ENCODE results near the gene TUT1.
A peak's percentile ranks its signal among the peaks of the same experiment; 100 is the strongest.

The TUT1 gene

DNA sequence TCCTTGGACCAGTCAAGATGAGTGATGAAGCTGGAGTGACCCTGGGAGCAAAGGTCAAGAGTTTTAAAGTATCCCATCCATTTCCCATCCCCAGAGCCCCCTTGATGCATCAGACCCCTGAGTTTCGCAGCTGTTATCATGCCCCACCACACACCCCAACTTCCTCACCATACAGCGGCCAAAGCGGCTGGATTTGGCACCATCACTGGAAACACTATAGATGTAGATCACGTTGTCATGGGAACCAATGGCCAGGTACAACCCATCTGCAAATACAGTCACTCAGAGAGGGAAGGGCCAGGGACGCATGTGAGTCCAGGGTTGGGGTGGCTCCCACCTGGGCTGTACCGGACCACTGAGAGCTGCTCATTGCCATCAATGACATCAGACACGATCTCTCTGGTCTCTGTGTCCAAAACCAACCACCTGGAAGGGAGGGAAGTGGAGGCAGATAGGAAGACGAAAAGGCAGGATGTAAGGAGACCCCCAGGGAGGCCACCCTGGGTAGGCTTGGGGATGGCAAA is 12.5 kb upstream of the TUT1 start:
- no peak overlapping the region for H3K27ac ChIP-seq (ENCODE audit: low read length)
- peaks cover 10 to 12% of the 10 kb centered on the region in 2 donors for H3K36me3 ChIP-seq (ENCODE audit: control insufficient read depth in 2 of 2, insufficient read depth in 2 of 2, low read length in 2 of 2)
- no peaks in the 10 kb centered on the region for H3K9me3 ChIP-seq (ENCODE audit: control insufficient read depth in 2 of 2, low read length in 2 of 2)
- no peak overlapping the region for H3K9ac ChIP-seq (ENCODE audit: low read length in 2 of 2)
- no peaks in the 10 kb centered on the region for H3K27me3 ChIP-seq (ENCODE audit: control insufficient read depth in 1 of 2, insufficient read depth in 2 of 2, low read length in 2 of 2)
- no peak overlapping the region for H3K4me3 ChIP-seq (ENCODE audit: low read length in 2 of 2)
- H3K4me1 ChIP-seq (ENCODE audit: control insufficient read depth, insufficient read depth, low read length): peaks cover 42% of the 10 kb centered on the region

DNA sequence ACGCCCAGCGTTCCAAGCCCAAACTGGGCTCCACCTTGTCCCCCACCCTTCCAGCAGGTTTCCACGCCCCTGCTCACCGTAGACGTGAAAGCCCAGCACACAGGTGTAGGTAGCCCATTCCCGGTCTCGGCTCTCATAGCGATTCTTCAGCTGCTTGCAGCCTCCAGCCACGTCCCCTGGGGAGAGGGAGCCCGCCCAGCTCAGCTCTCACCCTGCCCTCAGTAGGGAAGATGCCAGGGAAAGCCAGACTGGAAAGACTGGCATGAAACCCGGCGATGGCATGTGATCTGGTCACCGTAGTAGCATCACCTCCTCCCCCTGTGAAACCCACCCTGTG is 11.7 kb upstream of the TUT1 start:
- peak overlapping the region; percentile 72 to 89 for H3K4me3 ChIP-seq (ENCODE audit: low read length in 2 of 2)
- H3K4me1 ChIP-seq (ENCODE audit: control insufficient read depth, insufficient read depth, low read length): peaks cover 50% of the 10 kb centered on the region
- peaks cover 10 to 12% of the 10 kb centered on the region in 2 donors for H3K36me3 ChIP-seq (ENCODE audit: control insufficient read depth in 2 of 2, insufficient read depth in 2 of 2, low read length in 2 of 2)
- H3K9ac ChIP-seq (ENCODE audit: low read length in 2 of 2): peak overlapping the region; percentile 52 to 72
- no peaks in the 10 kb centered on the region for H3K27me3 ChIP-seq (ENCODE audit: control insufficient read depth in 1 of 2, insufficient read depth in 2 of 2, low read length in 2 of 2)
- peak overlapping the region; percentile 89 for H3K27ac ChIP-seq (ENCODE audit: low read length)
- H3K9me3 ChIP-seq (ENCODE audit: control insufficient read depth in 2 of 2, low read length in 2 of 2): no peaks in the 10 kb centered on the region

DNA sequence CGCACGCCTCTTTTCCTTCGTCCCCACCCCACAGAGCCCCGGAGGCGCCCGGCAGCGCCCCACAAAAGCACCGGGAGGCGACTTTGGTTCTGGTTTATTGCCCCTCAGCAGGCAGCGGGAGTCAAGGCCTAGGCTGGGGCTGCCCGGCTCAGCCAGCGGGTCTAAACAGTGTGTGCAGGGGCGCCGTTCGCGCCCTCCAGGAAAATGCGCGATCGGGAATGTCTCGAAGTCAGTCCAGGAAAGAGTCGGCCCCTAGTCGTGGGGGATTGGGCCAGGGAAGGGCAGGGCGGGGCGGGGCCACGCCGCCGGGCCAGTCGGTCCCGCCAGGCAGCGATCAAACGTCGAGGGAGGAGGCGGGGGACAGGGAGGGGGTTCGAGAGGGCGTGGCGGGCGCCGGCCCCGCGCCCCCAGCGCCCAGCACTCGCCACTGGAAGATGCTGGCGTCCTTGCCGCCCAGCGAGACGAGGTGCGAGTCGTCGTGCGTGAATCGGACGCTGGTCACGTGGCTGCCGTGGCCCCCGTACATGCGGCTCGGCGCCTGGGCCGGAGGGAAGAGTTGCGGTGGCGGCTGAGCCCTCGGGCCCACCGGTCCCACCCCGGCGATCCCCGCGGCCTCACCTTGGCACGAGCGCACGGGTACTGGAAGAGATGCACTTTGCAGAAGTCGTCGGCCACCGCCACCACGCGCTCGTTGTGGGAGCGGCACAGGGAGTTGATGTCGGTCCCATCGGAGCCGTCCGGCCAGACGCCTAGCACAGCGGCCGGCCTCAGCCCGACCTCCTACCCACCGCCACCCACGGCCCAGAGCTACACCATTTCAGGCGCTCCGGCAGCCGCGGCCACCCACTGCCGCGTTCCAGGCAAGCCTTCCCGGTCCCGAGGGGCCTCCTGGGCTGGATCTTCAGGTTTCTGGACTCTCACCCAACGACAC is 11.1 kb upstream of the TUT1 start:
- peak overlapping the region; percentile 72 to 89 for H3K4me3 ChIP-seq (ENCODE audit: low read length in 2 of 2)
- peaks cover 51% of the 10 kb centered on the region for H3K4me1 ChIP-seq (ENCODE audit: control insufficient read depth, insufficient read depth, low read length)
- peak overlapping the region; percentile 52 to 72 for H3K9ac ChIP-seq (ENCODE audit: low read length in 2 of 2)
- no peaks in the 10 kb centered on the region for H3K27me3 ChIP-seq (ENCODE audit: control insufficient read depth in 1 of 2, insufficient read depth in 2 of 2, low read length in 2 of 2)
- peak overlapping the region; percentile 89 for H3K27ac ChIP-seq (ENCODE audit: low read length)
- peaks cover 15 to 18% of the 10 kb centered on the region in 2 donors for H3K36me3 ChIP-seq (ENCODE audit: control insufficient read depth in 2 of 2, insufficient read depth in 2 of 2, low read length in 2 of 2)
- H3K9me3 ChIP-seq (ENCODE audit: control insufficient read depth in 2 of 2, low read length in 2 of 2): no peaks in the 10 kb centered on the region

DNA sequence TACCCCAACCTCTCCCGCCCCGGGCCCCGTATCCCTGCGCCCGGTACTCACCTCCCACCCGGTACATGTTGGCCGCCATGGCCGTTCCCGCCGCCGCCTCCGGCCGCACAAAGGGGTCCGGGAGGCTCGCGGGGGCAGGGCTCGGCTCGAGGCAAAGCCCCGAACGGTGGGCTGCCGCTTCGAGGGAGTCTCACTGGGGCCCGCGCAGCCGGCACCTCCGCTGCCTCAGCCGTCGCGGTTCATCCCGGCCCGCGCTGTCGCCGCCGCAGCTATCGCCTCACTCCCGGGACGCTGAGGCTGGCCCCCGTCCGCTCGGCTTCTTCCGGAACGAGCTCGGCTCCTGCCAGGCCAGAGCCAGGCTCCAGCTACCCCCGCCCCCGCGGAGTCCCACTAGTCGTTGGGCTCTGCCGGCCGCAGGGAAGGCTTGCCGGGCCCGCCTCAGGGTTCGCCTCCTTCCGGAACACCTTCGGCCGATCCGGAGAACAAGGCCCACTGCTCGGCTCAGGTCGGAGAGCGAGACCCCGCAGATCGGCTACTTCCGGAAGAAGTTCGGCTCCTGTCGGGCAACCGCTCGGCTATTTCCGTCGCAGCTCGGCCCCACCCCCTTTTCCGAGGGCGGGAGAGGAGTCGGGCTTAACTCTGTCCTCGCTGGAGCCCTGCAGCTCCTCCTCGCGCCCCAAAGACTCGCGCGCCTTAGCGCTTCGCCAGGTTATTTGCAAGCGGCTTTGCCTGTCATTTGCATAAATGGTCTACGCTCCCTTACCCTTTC is 10.2 kb upstream of the TUT1 start, which contains the start of gene MTA2:
Gene MTA2 (minus strand): TSS at position 494 of the 769 bp plus-strand sequence. CDS start 415 bp downstream, at position 79.
- peaks cover 19 to 24% of the 10 kb centered on the region in 2 donors for H3K36me3 ChIP-seq (ENCODE audit: control insufficient read depth in 2 of 2, insufficient read depth in 2 of 2, low read length in 2 of 2)
- peak within 1 kb of the TSS; percentile 76 to 89 for H3K4me3 ChIP-seq (ENCODE audit: low read length in 2 of 2)
- peak within 1 kb of the TSS; percentile 89 for H3K27ac ChIP-seq (ENCODE audit: low read length)
- H3K9ac ChIP-seq (ENCODE audit: low read length in 2 of 2): peak within 1 kb of the TSS; percentile 88 to 90
- H3K9me3 ChIP-seq (ENCODE audit: control insufficient read depth in 2 of 2, low read length in 2 of 2): no peaks in the 10 kb centered on the region
- peaks cover 51% of the 10 kb centered on the region for H3K4me1 ChIP-seq (ENCODE audit: control insufficient read depth, insufficient read depth, low read length)
- no peaks in the 10 kb centered on the region for H3K27me3 ChIP-seq (ENCODE audit: control insufficient read depth in 1 of 2, insufficient read depth in 2 of 2, low read length in 2 of 2)

DNA sequence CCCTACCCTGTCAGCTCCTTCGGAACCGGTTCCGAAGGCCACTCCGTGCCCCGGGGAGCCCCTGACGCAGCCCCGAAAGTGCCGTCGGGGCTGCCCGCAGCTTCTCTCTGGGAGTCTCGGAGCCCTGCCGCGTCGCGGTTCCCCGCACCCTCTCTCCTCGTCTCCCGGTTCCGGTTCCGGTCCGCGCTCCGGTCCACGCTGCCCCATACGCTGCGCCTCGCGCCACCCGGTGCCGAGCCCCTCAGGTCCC is 9.7 kb upstream of the TUT1 start:
- Histone ChIP-seq H3K4me1 (ENCODE audit: control insufficient read depth, insufficient read depth, low read length) (peaks cover 51% of the 10 kb centered on the region), H3K27me3 (ENCODE audit: control insufficient read depth in 1 of 2, insufficient read depth in 2 of 2, low read length in 2 of 2) (no peaks in the 10 kb centered on the region), H3K9ac (ENCODE audit: low read length in 2 of 2) (peak overlapping the region; percentile 88 to 90), H3K9me3 (ENCODE audit: control insufficient read depth in 2 of 2, low read length in 2 of 2) (no peaks in the 10 kb centered on the region), H3K4me3 (ENCODE audit: low read length in 2 of 2) (peak overlapping the region; percentile 76 to 89), H3K27ac (ENCODE audit: low read length) (peak overlapping the region; percentile 89), H3K36me3 (ENCODE audit: control insufficient read depth in 2 of 2, insufficient read depth in 2 of 2, low read length in 2 of 2) (peaks cover 22 to 28% of the 10 kb centered on the region in 2 donors)

DNA sequence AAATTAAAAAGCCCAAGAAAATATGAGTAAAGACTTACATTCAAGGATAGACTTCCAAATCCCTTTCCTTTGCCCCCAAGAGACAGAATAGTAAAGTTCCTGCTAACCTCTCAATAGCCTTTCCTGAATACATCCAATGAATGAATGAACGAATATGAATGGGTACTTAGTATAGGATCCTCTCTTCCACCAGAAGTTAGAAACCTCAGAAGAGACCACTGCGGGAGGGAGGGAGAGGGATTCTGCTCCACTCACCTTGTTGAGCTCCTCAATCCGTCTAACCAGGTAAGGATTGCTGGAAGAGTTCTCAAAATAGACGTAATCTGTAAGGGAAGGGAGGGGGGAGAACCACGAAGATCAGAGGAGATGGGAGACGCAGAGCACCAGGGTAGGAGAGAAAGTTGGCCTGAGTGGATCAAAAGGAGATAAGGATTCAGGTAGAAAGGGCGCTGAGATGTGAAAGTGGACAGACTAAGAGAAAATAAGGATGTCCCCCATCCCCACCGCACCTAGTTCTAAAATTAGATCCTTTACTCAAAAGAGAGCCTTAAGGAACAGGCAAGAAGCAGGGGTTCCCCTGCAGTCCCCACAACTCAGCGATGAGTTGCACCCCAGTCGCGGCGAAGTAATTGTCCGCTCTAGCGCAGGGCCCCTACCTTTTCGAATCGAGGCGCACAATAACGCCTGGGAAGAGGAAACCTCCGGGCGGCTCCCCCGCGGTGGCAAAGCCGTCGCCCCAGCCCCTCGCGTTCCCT is 9.2 kb upstream of the TUT1 start:
- peak overlapping the region; percentile 89 for H3K27ac ChIP-seq (ENCODE audit: low read length)

DNA sequence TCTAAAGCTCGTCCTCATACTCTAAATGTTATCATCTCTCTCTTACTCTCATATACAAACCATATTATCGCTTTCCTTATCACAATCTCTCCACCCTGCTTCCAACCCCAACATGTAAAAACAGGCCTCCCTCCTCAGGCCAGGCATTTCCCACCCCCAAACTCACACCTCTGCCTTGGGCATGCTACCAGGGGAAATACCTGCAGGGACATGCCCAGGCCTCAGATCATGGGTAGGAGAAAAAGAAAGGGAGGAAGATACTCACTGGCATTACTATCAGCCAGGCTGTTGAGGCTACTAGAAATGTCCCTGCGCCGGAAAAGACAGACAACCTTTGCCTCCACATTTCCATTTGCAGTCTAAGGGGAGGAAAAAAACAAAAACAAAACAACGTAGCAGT is 8.6 kb upstream of the TUT1 start:
- Histone ChIP-seq H3K4me1 (ENCODE audit: control insufficient read depth, insufficient read depth, low read length) (peaks cover 48% of the 10 kb centered on the region), H3K36me3 (ENCODE audit: control insufficient read depth in 2 of 2, insufficient read depth in 2 of 2, low read length in 2 of 2) (peaks cover 32 to 34% of the 10 kb centered on the region in 2 donors), H3K4me3 (ENCODE audit: low read length in 2 of 2) (peak overlapping the region; percentile 76 to 89), H3K9ac (ENCODE audit: low read length in 2 of 2) (peak overlapping the region; percentile 88 to 90), H3K9me3 (ENCODE audit: control insufficient read depth in 2 of 2, low read length in 2 of 2) (no peaks in the 10 kb centered on the region), H3K27me3 (ENCODE audit: control insufficient read depth in 1 of 2, insufficient read depth in 2 of 2, low read length in 2 of 2) (no peaks in the 10 kb centered on the region), H3K27ac (ENCODE audit: low read length) (peak overlapping the region; percentile 89)

More for the DNA sequence above, 9.2 kb upstream of the TUT1 start:
- H3K4me3 ChIP-seq (ENCODE audit: low read length in 2 of 2): peak overlapping the region; percentile 76 to 89
- H3K9me3 ChIP-seq (ENCODE audit: control insufficient read depth in 2 of 2, low read length in 2 of 2): no peaks in the 10 kb centered on the region
- no peaks in the 10 kb centered on the region for H3K27me3 ChIP-seq (ENCODE audit: control insufficient read depth in 1 of 2, insufficient read depth in 2 of 2, low read length in 2 of 2)
- peaks cover 51% of the 10 kb centered on the region for H3K4me1 ChIP-seq (ENCODE audit: control insufficient read depth, insufficient read depth, low read length)
- peaks cover 25 to 28% of the 10 kb centered on the region in 2 donors for H3K36me3 ChIP-seq (ENCODE audit: control insufficient read depth in 2 of 2, insufficient read depth in 2 of 2, low read length in 2 of 2)
- peak overlapping the region; percentile 88 to 90 for H3K9ac ChIP-seq (ENCODE audit: low read length in 2 of 2)

DNA sequence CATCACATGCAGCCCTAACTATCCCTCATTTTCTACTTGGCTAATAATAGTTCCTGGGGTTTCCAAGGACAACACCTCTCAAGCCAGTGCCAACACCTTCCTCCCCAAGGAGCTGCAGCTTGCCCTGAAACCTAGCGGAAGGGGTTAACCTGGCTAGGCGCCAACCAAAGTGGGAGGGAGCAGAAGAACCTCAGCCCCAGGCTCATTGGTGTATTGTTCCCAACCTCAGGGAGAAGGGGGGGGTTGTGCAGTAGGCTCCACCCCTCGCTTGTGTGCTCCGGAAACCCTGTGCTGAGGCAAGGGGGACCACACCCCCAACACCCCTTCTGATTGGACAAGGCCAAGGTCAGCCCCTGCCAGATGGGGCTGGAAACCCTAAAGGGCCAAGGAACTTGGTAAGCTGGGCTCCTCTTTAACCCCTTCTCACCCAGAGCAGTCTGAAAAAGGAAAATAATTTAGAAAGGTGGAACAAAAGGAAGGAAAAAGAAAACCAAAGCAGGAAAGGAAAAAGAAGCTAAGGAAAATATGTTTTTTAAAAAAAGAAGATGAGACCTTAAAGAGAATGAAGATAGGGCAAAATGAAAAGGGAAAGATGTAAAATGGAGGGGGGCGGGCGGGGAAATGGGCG is 7.9 kb upstream of the TUT1 start:
- Histone ChIP-seq H3K4me1 (ENCODE audit: control insufficient read depth, insufficient read depth, low read length) (peaks cover 48% of the 10 kb centered on the region), H3K4me3 (ENCODE audit: low read length in 2 of 2) (peak overlapping the region; percentile 76 to 89), H3K9ac (ENCODE audit: low read length in 2 of 2) (peak overlapping the region; percentile 88 to 90), H3K27ac (ENCODE audit: low read length) (peak overlapping the region; percentile 89), H3K36me3 (ENCODE audit: control insufficient read depth in 2 of 2, insufficient read depth in 2 of 2, low read length in 2 of 2) (peaks cover 37 to 39% of the 10 kb centered on the region in 2 donors), H3K27me3 (ENCODE audit: control insufficient read depth in 1 of 2, insufficient read depth in 2 of 2, low read length in 2 of 2) (no peaks in the 10 kb centered on the region), H3K9me3 (ENCODE audit: control insufficient read depth in 2 of 2, low read length in 2 of 2) (no peaks in the 10 kb centered on the region)

DNA sequence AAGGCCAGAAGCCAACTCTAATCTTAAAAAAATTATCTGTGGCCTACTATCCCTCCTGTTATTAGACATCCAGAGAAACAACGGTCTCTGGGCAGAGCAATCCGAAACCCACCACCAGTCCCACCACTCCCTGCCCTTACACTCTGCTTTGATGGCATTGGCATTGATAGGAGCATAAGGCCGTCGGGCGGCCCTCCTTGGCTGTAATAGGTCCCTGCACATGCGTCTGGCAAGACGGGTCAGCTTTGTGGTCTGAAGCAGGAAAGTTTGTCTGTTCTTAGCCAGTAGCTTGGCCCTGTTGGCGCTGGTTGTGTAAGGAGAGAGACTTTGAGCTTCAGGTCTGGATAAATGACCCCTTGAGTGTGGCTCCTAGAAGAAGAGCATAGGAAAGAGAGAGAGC is 3.8 kb upstream of the TUT1 start:
- Histone ChIP-seq H3K9ac (ENCODE audit: low read length in 2 of 2) (no peak overlapping the region), H3K27ac (ENCODE audit: low read length) (no peak overlapping the region), H3K4me1 (ENCODE audit: control insufficient read depth, insufficient read depth, low read length) (peaks cover 44% of the 10 kb centered on the region), H3K36me3 (ENCODE audit: control insufficient read depth in 2 of 2, insufficient read depth in 2 of 2, low read length in 2 of 2) (peaks cover 44 to 48% of the 10 kb centered on the region in 2 donors), H3K4me3 (ENCODE audit: low read length in 2 of 2) (no peak overlapping the region), H3K9me3 (ENCODE audit: control insufficient read depth in 2 of 2, low read length in 2 of 2) (no peaks in the 10 kb centered on the region), H3K27me3 (ENCODE audit: control insufficient read depth in 1 of 2, insufficient read depth in 2 of 2, low read length in 2 of 2) (no peaks in the 10 kb centered on the region)

Data from stomach smooth muscle (tissue), 2 donors.